Activated naive CD4-positive, alpha-beta T cell treated with anti-CD3 and anti-CD28 coated beads for 36 hours (primary cell): ENCODE measurements around the gene TFAP2E. TPM values are rescaled to one million over a fixed set of nuclear protein-coding genes. Genes with fewer than 3 reads are reported as not detected.

ENCODE experiments used
- CTCF ChIA-PET: fragments of 350-600 bp; sonication (Branson Sonifier 250); formaldehyde crosslinking; loops from one replicate; lab custom pipeline; 2021; ENCODE audit warnings: antibody characterized with exemption; lab: Charles Lee
- DNase-seq: peaks from one replicate; pipeline ENCODE4 v3.0.0-alpha.2; 2020
- H3K27ac Mint-ChIP-seq: one replicate; pipeline ENCODE4 v1.8.0; 2021; ENCODE audit warnings: mild to moderate bottlenecking, mixed read lengths
- H3K27me3 Mint-ChIP-seq: one replicate; pipeline ENCODE4 v1.8.0; 2021; ENCODE audit warnings: low read depth, mixed read lengths
- H3K36me3 Mint-ChIP-seq: one replicate; pipeline ENCODE4 v1.8.0; 2021; ENCODE audit warnings: low read depth, mixed read lengths
- H3K4me1 Mint-ChIP-seq: one replicate; pipeline ENCODE4 v1.8.0; 2021; ENCODE audit warnings: low read depth, mixed read lengths
- H3K4me3 Mint-ChIP-seq: one replicate; pipeline ENCODE4 v1.8.0; 2021; ENCODE audit warnings: mild to moderate bottlenecking, moderate library complexity, mixed read lengths
- H3K9me3 Mint-ChIP-seq: one replicate; pipeline ENCODE4 v1.8.0; 2021; ENCODE audit warnings: mixed read lengths
- intact Hi-C: fragments of 100-400 bp; cut with micrococcal nuclease; formaldehyde crosslinking; loops from one replicate; pipeline ENCODE4 v1.15.1; 2023
- total RNA-seq, 2 experiments: library from RNA; stranded (reverse); gene quantifications; one replicate each; pipeline ENCODE4 v1.2.3, GENCODE V29; 2021

TFAP2E gene
- total RNA-seq, 2 experiments from 2014 or later, result 0.19 to 0.27 TPM

- Mint-ChIP-seq H3K4me1 (peaks cover 12% of the 10 kb centered on the region), H3K9me3 (no peaks in the 10 kb centered on the region), H3K27me3 (peaks cover 5% of the 10 kb centered on the region), H3K36me3 (peaks cover 3% of the 10 kb centered on the region), H3K4me3 (no peak overlapping the region), H3K27ac (no peak overlapping the region)
- no peak for DNase-seq
- intact Hi-C loops, result loop anchor here (5.0 kb wide), 2 partner anchors 87 to 192 kb away; partner anchors contain the start of genes KIAA0319L and NCDN
- CTCF ChIA-PET, result interaction anchor here (0.7 kb wide), 1 partner anchor 126 kb away, joined by 3 read pairs; the partner anchor contains the start of gene CLSPN
Measured at GRCh38 chr1:35644204-35644603, 71.1 kb downstream of the TFAP2E start.

Other genes starting within 250 kb of the TFAP2E start
- 10 to 100 TPM; 22.6 to 24.2 TPM for gene KIAA0319L, start 15.9 kb upstream of the TFAP2E start, total RNA-seq
- 10 to 100 TPM; 12.1 to 13.4 TPM for gene NCDN, start 15.5 kb upstream of the TFAP2E start, total RNA-seq
- 10 to 100 TPM; 91.9 to 96.4 TPM for gene PSMB2, start 68.2 kb downstream of the TFAP2E start, total RNA-seq
- gene C1orf216, start 145.6 kb downstream of the TFAP2E start, total RNA-seq, result 1 to 10 TPM; 4.0 to 5.2 TPM
- gene CLSPN, start 196.7 kb downstream of the TFAP2E start, total RNA-seq, result 10 to 100 TPM; 48.9 to 51.8 TPM
- gene AGO4, start 234.7 kb downstream of the TFAP2E start, total RNA-seq, result 1 to 10 TPM; 2.0 to 3.1 TPM